ENCODE data around the gene NANOGP8.

The NANOGP8 gene

GRCh38 chr15:35038626-35039451 is 46.3 kb downstream of the NANOGP8 start:
- H3K9me3 ChIP-seq: no peaks in the 10 kb centered on the region
- no peak overlapping the region for H3K4me2 ChIP-seq
- H3K27ac ChIP-seq: no peak overlapping the region
- no peaks in the 10 kb centered on the region for H4K20me1 ChIP-seq
- H3K4me3 ChIP-seq: no peak overlapping the region
- no peak for TF ChIP-seq Cebpa-rat (IDR thresholded peaks at IDR 0.05)
- no peaks in the 10 kb centered on the region for H3K36me3 ChIP-seq
- H3K27me3 ChIP-seq: no peaks in the 10 kb centered on the region
- H3K9ac ChIP-seq: no peak overlapping the region
- no peaks in the 10 kb centered on the region for H3K4me1 ChIP-seq
